ENCODE measurements around the gene SLC14A1.
A peak's percentile ranks its signal among the peaks of the same experiment; 100 is the strongest.

The SLC14A1 gene

DNA sequence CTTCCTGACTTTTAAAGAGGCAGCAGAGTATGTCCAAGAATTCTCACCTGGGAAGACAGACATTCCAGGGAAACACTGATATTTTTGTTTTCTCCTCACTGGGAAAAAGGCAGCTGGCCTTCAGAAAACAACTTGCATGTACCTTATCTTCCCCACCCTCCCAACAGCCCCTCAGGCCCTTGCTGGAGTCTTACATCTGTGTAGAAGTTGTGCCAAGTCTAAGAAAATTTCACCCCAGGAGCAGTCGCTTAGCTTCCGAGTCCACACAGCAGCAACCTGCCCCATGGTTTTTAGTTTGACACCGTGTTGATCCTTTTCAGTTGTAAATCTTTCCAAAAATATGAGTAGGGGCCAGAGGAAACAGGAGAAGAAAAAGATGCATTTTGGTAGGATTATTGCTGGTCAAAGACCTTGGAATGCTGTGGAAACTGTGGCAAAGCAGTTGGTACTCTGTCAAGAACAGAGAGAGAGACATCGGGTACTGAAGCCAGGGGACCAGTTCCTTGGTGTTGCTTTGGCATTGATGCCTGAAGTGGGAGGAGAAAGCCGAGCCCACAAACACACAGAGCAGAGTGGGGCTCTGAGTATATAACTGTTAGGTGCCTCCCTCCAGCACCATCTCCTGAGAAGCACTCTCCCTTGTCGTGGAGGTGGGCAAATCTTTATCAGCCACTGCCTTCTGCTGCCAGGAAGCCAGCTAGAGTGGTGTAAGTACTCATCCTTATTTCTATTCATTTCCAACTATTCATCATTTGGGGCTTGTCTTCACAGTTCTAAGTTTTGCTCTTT lies at the start of gene SLC14A1:
Gene SLC14A1 (plus strand): TSS at position 615 of the 789 bp plus-strand sequence. CDS start 6,140 bp downstream, outside the sequence.
- no peak for DNase-seq

- DNase-seq: no peak
Measured at GRCh38 chr18:45677276-45677807, 46.6 kb upstream of the SLC14A1 start.

DNA sequence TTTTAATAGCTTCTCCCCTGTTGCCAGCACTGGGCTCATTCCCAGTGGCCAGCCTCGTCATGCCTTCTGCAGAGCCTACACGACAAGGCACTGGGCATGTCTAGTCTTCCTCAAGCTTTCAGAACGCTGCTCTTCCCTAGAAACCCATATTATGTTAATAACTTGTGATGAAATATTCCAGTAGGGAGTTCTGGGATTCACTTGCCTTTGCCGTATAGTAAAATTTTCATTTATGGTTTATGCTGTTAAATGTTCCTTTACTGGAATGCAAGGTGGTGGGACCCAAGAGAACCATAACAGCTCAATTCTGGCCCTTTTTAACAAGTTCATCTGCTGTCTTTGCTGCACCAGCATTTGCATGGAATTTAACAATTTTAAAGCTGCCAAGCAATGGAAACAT lies 45.5 kb upstream of the SLC14A1 start:
- no peak for DNase-seq

DNA sequence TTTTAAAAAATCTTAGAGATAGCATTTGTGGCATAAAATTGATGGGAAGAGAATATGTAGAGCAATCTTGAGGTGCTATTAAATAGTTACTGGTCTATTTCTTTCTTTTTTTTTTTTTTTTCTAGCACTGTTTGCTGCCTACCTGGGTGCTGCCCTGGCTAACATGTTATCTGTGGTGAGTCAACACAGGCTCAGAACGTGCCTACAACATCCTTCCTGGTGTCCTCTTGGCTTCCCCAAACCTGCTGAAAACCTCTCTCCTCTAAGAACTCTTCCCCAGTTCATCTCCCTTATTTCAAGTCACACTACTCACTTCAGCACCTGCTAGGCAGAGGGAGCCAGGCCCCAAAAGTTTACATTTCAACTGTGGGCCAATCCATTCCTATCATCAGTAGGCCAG lies 45.1 kb upstream of the SLC14A1 start:
- no peak for DNase-seq

DNA sequence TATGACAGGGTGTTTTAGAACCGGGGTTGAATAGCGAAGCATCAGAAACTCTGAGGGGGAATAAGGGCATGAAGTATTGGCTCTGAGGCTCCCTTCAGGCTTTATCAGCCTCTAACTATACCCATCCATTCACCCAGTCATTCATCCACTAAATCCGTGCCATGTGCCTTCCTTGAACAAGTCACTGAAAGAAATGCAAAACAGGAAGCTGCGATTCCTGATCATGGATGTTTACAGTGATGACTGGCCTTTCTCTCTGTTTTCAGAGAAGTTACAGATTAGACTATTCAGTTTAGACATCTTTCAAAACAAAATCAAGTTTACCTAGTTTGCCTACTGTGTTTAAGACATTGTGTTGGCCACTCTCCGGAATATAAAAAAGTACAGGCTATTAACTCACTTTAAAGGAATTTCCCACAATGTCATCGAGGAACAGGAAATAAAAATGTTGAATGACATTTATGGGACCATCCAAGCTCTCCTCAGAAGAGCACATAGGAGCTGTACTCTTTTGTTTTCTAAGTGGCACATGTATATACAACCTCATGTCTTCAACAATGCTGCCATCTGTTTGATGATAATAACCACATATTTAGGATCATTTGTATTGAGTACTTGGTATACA lies 43.8 kb upstream of the SLC14A1 start:
- no peak for DNase-seq

- DNase-seq: no peak
Measured at GRCh38 chr18:45682181-45682580, 41.8 kb upstream of the SLC14A1 start.

DNA sequence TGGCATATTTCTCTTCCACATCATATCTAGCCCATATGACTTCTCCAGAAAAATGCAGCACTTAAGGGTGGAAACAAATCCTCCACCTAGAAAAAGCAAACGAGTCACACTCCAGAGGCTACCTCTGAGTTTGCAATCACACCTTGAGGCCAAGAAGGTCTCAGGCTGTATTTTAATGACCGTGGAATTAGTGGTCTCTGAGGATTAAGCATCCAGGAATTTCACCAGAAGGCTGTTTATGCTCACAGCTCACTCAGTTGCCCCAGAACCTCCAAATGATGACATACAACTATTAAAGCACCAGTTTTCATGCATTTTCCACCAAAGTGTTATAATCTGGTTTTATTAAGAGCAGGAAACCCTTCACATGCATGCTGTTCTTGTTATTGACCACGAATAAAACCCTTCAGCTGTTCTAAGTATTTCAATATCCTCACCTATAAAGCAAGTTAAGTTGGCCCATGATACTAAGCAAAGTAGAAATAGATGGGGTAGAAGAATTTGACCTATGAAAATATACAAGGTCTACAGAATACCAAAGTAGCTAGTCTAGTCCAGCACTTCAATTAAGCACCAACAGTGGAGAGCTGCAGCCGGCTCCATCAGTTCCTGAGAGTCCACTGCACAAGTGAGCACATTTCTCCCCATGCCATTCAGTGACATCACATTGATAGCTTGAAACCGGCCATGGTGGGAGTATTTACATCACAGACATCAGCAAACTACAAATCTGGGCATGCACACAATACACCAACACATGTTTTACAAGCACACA lies 39.5 kb upstream of the SLC14A1 start:
- DNase-seq: no peak

DNA sequence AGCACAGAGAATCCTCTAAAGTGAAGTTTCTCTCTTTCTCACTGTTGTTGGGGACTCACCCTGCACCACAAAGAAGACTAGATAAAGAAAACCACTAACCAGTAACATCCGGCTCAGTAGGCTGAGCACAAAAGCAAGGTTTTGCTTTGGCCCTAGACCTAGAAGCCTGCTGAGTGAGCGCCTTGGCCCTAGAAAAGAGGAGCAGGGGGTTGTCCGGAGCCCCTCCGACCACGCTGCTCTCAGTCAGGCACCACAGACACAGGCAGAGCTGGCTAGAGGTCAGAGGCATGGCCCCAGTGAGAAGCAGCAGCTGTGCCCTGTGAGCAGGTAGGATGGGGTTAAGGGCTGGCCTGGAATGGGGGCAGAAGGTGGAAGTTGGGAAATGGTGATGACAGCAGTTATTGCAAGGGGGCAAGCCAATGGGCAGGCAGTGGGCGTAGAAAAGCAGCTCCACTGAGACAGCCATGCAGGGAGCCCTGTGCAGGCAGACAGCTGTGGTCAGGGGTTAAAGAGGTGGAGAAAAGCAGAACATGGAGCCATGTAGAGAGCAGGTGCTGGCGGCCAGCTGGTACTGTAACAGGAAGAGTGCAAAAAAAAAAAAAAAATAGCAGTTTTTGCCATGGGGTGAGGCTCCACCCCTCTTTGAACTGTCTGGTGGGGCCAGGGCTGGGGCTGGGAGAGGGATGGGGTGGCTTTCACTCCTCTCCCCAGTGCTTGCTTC lies 36.9 kb upstream of the SLC14A1 start:
- no peak for DNase-seq

GRCh38 chr18:45687621-45688020 lies 36.4 kb upstream of the SLC14A1 start:
- DNase-seq: no peak

DNA sequence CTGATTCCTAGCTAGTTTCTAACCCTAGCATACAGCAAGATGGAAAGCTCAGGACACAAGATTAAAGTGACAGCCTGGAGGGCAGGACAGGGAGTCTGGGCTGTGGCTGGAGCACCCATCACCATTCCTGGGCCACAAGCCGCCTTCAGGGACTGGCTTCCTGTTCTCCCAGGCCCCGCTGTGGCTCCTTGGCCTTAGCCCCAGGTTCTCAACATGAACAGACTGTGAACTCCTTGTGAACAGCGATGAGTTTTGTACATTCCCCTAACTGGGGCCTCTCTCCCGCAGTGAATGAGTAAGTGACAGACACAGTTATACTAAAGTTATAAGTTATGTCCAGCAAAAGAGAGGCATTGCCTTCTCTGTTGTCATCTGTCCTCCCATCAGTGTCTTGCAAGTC lies 35.9 kb upstream of the SLC14A1 start:
- no peak for DNase-seq

- no peak for DNase-seq
Measured at GRCh38 chr18:45688833-45689232, 35.1 kb upstream of the SLC14A1 start.

GRCh38 chr18:45689396-45689795 lies 34.6 kb upstream of the SLC14A1 start:
- DNase-seq: no peak

- peak; percentile 61 for DNase-seq
Measured at GRCh38 chr18:45690975-45691815, 32.8 kb upstream of the SLC14A1 start.

GRCh38 chr18:45691816-45692179 lies 32.2 kb upstream of the SLC14A1 start:
- no peak for DNase-seq

DNA sequence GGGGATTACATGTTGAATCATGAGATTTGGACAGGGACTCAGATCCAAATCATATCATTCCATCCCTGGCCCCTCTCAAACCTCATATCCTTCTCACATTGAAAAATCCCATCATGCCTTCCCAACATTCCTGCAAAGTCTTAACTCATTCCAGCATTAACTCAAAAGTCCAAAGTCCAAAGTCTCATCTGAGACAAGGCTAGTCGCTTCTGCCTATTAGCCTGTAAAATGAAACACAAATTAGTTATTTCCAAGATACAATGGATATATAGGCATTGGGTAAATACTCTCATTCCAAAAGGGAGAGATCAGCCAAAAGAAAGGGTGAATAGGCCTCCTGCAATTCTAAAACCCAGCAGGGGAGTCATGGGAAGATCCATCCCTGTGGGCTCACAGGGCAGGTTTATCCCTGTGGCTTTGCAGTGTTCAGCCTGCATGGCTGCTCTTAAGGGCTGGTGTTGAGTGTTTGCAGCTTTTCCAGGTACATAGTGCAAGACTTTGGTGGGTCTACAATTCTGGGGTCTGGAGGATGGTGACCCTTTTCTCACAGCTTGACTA lies 21.2 kb upstream of the SLC14A1 start:
- DNase-seq: no peak

- DNase-seq: no peak
Measured at GRCh38 chr18:45708831-45709230, 15.2 kb upstream of the SLC14A1 start.

DNA sequence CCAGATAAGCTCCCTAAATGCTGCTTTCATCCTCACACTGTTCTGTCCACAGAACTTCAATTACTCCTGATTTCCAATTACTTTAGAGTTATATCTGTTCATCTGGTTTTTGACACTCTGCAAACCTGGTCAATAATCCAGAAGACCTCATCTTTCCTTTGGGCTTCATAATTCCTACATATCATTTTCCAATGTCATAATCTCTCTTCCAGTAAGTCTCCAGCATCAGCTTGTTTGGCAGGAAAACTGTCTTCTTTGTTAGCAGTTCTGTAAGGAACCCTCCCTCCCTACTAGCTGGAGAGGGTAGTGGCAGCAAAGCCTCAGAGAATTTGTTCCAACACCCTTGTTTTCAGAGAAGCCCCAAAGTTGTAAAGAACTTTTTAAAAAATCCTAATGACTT lies 11.9 kb upstream of the SLC14A1 start:
- no peak for DNase-seq

DNA sequence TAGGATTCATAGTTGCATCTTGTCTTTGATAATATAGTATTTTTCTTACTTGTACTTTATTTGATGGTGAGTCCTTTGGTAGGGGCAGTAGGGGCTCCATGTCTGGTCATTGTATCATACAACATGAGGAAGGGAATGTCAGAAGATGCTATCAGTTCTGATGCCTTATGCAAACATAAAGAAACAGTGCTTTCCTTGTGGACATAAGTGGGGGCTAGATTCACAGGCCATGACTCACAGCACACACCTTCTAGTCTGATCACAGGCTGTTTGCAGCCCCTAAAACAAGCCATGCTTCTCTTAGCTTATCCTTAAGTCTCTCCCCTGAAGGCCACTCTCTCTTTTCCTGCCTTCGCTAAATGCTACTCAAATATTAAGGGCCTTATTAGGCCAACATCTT lies 10.7 kb upstream of the SLC14A1 start:
- no peak for DNase-seq

DNA sequence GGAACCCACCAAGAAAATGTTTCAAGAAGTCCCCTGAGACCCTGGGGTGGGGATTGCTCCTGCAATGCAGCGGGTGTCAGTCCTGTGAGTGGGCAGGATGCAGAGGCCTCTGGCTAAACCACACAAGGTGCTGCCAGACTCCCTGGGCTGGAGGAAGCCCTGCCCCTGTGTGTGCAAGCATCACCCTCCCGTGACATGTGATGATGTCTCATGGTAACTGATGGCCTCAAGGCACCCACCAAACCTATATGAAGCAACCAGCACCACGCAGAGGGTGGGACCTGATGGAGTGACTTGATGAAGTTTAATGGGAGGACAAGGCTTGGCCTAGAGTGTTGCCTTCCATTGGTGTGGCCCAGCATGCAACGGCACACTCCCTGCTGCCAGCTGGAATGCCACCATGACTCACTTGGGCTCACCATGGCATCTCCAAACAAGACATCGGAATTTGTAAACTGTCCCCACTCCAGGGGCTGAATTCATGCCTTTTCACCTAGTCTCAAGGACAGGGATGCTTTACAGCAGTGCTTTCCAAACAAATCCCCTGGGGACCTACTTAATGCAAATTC lies 8.7 kb upstream of the SLC14A1 start:
- no peak for DNase-seq

DNA sequence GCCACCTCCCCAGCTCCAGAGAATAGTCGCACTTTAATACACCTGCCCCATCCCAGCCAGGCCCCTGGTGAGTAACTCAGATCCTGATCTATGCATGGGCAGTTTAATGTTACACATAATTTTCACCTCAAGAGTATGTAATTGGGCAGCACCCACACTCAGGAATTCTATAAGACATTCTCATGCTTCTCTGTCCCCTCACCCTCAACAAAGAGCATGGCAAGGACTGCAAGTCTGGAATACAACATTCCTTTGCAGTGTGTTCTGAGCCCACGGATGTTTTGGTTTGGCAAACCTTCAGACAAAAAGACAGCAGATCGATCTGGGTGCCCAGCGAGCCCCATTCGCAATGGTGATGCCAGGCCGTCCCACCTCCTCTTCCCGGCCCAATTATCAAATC lies 4.9 kb upstream of the SLC14A1 start:
- no peak for DNase-seq

DNA sequence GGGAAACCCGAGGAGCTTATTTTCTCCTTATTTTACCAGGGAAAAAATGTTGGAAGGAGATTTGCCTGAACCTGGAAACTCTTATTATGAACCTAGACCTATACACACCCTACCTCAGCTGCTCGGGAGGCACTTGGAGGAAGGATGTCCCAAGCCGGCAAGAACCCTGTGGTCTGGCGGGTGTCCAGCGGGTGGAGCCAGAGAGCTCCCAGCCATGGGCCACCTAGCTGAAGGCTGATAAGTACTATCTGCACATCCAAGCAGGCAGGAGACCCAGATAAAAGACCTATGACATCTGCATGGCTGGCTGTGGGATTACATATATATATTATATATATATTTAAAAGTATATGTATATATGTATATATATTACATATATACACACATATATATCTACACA lies 1.1 kb upstream of the SLC14A1 start:
- peak; percentile 71 for DNase-seq
